OCI-LY1 (cell line): ENCODE data around the gene MPP2.

Source experiments
- H2AFZ ChIP-seq: fragments of 200-600 bp; sonication (generic), shearing (Covaris generic); 2 replicates; pipeline ENCODE4 v1.6.0; 2014; ENCODE audit warnings: antibody characterized with exemption, mild to moderate bottlenecking, low read length
- H3F3A ChIP-seq: fragments of 200-600 bp; sonication (generic), shearing (Covaris generic); 2 replicates; pipeline ENCODE4 v1.6.0; 2014; ENCODE audit warnings: mild to moderate bottlenecking, antibody characterized with exemption, low read length, moderate library complexity; ENCODE audit not compliant: insufficient read depth
- H3K27ac ChIP-seq: fragments of 200-600 bp; sonication (generic); 2 replicates; pipeline ENCODE4 v1.5.1; 2014; ENCODE audit warnings: low read length, mixed run types, mild to moderate bottlenecking, low read depth; ENCODE audit not compliant: poor library complexity, severe bottlenecking
- H3K27me3 ChIP-seq: fragments of 200-600 bp; sonication (generic); 2 replicates; pipeline ENCODE4 v1.6.0; 2014; ENCODE audit warnings: antibody characterized with exemption, mild to moderate bottlenecking, low read length, moderate library complexity; ENCODE audit not compliant: insufficient read depth
- H3K36me3 ChIP-seq: fragments of 200-600 bp; sonication (generic); 2 replicates; pipeline ENCODE4 v1.6.1; 2014; ENCODE audit warnings: mild to moderate bottlenecking, antibody characterized with exemption, low read length, moderate library complexity, mixed read lengths; ENCODE audit not compliant: insufficient read depth
- H3K4me1 ChIP-seq: fragments of 200-600 bp; sonication (generic); 2 replicates; pipeline ENCODE4 v1.5.1; 2014; ENCODE audit warnings: mild to moderate bottlenecking, low read length, moderate library complexity; ENCODE audit not compliant: insufficient read depth, severe bottlenecking
- H3K4me2 ChIP-seq: fragments of 200-600 bp; sonication (generic), shearing (Covaris generic); 2 replicates; pipeline ENCODE4 v1.6.1; 2014; ENCODE audit warnings: low read length
- H3K4me3 ChIP-seq: fragments of 200-600 bp; sonication (generic); 2 replicates; pipeline ENCODE4 v1.5.1; 2014; ENCODE audit warnings: low read length, low read depth, mild to moderate bottlenecking, mixed read lengths; ENCODE audit not compliant: poor library complexity, severe bottlenecking
- H3K79me2 ChIP-seq: fragments of 200-600 bp; shearing (Covaris generic); 2 replicates; pipeline ENCODE4 v1.6.1; 2016; ENCODE audit warnings: mixed run types, low read length, mixed read lengths; ENCODE audit not compliant: insufficient read depth
- H3K9ac ChIP-seq: fragments of 200-600 bp; sonication (generic), shearing (Covaris generic); 2 replicates; pipeline ENCODE4 v1.6.1; 2014; ENCODE audit warnings: mild to moderate bottlenecking, low read length, mixed read lengths
- H3K9me2 ChIP-seq: fragments of 200-600 bp; sonication (generic), shearing (Covaris generic); 2 replicates; pipeline ENCODE4 v1.6.1; 2014; ENCODE audit warnings: low read depth, mild to moderate bottlenecking, low read length, mixed read lengths
- H3K9me3 ChIP-seq: fragments of 200-600 bp; shearing (Covaris generic); 2 replicates; pipeline ENCODE4 v1.6.1; 2014; ENCODE audit warnings: low read length, mixed read lengths
- H4K20me1 ChIP-seq: fragments of 200-600 bp; sonication (generic), shearing (Covaris generic); 2 replicates; pipeline ENCODE4 v1.6.0; 2016; ENCODE audit warnings: mild to moderate bottlenecking, low read length; ENCODE audit not compliant: insufficient read depth
- EZH2 ChIP-seq: fragments of 200-600 bp; sonication (generic), shearing (Covaris generic); IDR thresholded peaks from 2 replicates; pipeline ENCODE4 v1.8.0; 2017; ENCODE audit warnings: borderline replicate concordance, mixed run types, mild to moderate bottlenecking, antibody characterized with exemption, low read length, moderate library complexity, mixed read lengths
- TF ChIP-seq, protein P1 (sequence below): fragments of 200-600 bp; sonication (generic), shearing (Covaris generic); IDR thresholded peaks from 2 replicates; pipeline ENCODE4 v1.5.1; 2017; ENCODE audit warnings: mild to moderate bottlenecking, antibody characterized with exemption, low read length, moderate library complexity, mixed read lengths

The MPP2 gene

DNA sequence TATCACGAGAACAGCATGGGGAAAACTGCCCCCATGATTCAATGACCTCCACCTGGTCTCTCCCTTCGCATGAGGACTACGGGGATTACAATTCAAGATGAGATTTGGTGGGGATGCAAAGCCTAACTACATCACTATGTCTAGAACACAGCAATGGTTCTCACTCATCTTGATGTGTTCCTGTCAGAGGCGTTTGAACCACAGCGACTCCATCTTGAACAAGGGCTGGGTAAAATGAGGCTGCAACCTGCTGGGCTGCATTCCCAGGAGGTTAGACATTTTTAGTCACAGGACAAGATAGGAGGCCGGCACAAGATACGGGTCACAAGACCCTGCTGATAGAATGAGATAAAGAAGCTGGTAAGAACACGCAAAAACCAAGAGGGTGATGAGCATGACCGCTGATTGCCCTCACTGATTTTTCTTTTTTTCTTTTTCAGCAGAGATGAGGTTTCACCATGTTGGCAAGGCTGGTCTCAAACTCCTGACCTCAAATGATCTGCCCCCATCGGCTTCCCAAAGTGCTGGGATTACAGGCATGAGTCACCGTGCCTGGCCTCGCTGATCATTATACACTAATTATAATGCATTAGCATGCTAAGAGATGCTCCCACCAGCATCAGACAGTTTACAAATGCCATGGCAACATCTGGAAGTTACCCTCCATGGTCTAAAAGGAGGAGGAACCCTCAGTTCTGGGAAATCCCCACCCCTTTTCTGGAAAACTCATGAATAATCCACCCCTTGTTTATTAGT lies 37.9 kb upstream of the MPP2 start:
- Histone ChIP-seq H3K4me1 (no peaks in the 10 kb centered on the region), H3K4me2 (no peak overlapping the region), H3F3A (no peaks in the 10 kb centered on the region), H3K36me3 (no peaks in the 10 kb centered on the region), H3K9me3 (no peaks in the 10 kb centered on the region), H3K9ac (no peak overlapping the region), H3K27me3 (no peaks in the 10 kb centered on the region; the same call in 1 of the 2 replicates), H3K79me2 (no peaks in the 10 kb centered on the region), H3K27ac (no peak overlapping the region), H4K20me1 (no peaks in the 10 kb centered on the region), H2AFZ (no peak overlapping the region), H3K4me3 (no peak overlapping the region), H3K9me2 (no peaks in the 10 kb centered on the region)
- TF ChIP-seq, protein P1, sequence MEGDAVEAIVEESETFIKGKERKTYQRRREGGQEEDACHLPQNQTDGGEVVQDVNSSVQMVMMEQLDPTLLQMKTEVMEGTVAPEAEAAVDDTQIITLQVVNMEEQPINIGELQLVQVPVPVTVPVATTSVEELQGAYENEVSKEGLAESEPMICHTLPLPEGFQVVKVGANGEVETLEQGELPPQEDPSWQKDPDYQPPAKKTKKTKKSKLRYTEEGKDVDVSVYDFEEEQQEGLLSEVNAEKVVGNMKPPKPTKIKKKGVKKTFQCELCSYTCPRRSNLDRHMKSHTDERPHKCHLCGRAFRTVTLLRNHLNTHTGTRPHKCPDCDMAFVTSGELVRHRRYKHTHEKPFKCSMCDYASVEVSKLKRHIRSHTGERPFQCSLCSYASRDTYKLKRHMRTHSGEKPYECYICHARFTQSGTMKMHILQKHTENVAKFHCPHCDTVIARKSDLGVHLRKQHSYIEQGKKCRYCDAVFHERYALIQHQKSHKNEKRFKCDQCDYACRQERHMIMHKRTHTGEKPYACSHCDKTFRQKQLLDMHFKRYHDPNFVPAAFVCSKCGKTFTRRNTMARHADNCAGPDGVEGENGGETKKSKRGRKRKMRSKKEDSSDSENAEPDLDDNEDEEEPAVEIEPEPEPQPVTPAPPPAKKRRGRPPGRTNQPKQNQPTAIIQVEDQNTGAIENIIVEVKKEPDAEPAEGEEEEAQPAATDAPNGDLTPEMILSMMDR: no peak
- no peak for TF ChIP-seq EZH2

GRCh38 chr17:43942051-43942685 lies 34.8 kb upstream of the MPP2 start, which contains the start of gene PPY:
TSS of gene PPY (minus strand) at chr17:43942476. CDS start at chr17:43941654, 822 bp downstream.
- Histone ChIP-seq H3K9me2 (no peaks in the 10 kb centered on the region), H3K79me2 (no peaks in the 10 kb centered on the region), H3K36me3 (no peaks in the 10 kb centered on the region), H3K4me2 (no peak within 1 kb of the TSS), H2AFZ (no peak within 1 kb of the TSS), H3F3A (no peaks in the 10 kb centered on the region), H3K9me3 (no peaks in the 10 kb centered on the region), H3K27ac (no peak within 1 kb of the TSS), H3K4me3 (no peak within 1 kb of the TSS), H3K4me1 (no peaks in the 10 kb centered on the region), H3K9ac (no peak within 1 kb of the TSS), H3K27me3 (no peaks in the 10 kb centered on the region; the same call in 1 of the 2 replicates), H4K20me1 (no peaks in the 10 kb centered on the region)
- TF ChIP-seq, protein P1: no peak
- no peak for TF ChIP-seq EZH2

DNA sequence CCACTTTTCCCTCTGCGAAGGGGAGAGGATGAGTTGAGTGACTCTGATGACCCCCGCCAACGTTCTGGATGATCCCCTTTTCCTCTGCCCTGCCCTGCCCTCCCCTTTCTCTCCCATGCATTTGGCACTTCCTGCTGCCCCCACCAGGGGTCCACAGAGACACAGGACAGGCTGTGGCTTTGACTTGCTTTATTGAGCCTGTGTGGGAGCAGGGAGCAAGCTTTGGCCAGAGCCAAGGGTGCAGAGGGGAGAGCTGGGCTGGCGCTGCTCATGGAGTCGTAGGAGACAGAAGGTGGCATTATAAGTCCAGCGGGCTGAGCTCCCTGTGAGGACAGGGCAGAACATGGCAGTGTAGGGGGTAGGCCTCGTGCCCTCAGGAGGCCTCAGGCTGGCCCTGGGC lies 33.3 kb upstream of the MPP2 start:
- H2AFZ ChIP-seq: no peak overlapping the region
- no peak overlapping the region for H3K4me3 ChIP-seq
- no peaks in the 10 kb centered on the region for H3K79me2 ChIP-seq
- H4K20me1 ChIP-seq: no peaks in the 10 kb centered on the region
- no peak overlapping the region for H3K4me2 ChIP-seq
- H3F3A ChIP-seq: no peaks in the 10 kb centered on the region
- no peaks in the 10 kb centered on the region for H3K36me3 ChIP-seq
- no peaks in the 10 kb centered on the region for H3K4me1 ChIP-seq
- H3K27ac ChIP-seq: no peak overlapping the region
- H3K9me3 ChIP-seq: no peaks in the 10 kb centered on the region
- no peak for TF ChIP-seq EZH2
- TF ChIP-seq, protein P1: peak; percentile 46
- no peaks in the 10 kb centered on the region; the same call in 1 of the 2 replicates for H3K27me3 ChIP-seq
- no peaks in the 10 kb centered on the region for H3K9me2 ChIP-seq
- no peak overlapping the region for H3K9ac ChIP-seq
